Measurements from ENCODE around the gene GTF3C5.
"Not testable (repeated sequence)": the region's sequence is repeated elsewhere in the genome, so short reads cannot be mapped to it uniquely, and the experiment has no call there.

GTF3C5 gene

GRCh38 chr9:133030317-133031129, at the start of gene GTF3C5:
Gene GTF3C5, plus strand, starts transcription at chr9:133030997. Its CDS starts 15 bp downstream, at chr9:133031012.
- in situ Hi-C loops (cut with HindIII; ENCODE audit: low sequenced_read_pairs), result no loop called here

DNA sequence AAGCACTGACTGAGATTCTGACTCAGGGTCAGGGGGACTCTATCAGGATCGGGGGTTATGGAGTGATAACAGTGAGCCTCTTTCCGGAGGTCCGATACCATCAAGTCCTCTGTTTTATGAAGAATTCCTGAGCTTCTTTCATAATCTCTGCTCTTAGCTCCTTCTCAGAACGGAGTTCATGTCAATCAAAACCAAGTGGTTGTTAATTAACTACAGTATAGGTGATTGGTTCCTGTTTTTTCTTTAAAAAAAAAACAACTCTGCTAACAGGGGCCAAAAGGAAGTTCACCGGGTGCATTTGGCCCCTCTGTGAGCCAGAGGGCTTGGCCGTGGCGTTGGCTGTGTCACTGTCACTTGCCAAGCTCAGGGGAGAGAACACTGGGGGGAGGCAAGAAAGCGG, 48.3 kb upstream of the GTF3C5 start:
- in situ Hi-C loops (cut with HindIII; ENCODE audit: low sequenced_read_pairs), result no loop called here

- in situ Hi-C loops (cut with HindIII; ENCODE audit: low sequenced_read_pairs), result no loop called here
Observed at GRCh38 chr9:132983491-132984201, 47.2 kb upstream of the GTF3C5 start.

- in situ Hi-C loops (cut with HindIII; ENCODE audit: low sequenced_read_pairs), result no loop called here
Observed at GRCh38 chr9:132984202-132985070, 46.4 kb upstream of the GTF3C5 start.

GRCh38 chr9:132985071-132985350, 45.8 kb upstream of the GTF3C5 start:
- in situ Hi-C loops (cut with HindIII; ENCODE audit: low sequenced_read_pairs), result no loop called here

DNA sequence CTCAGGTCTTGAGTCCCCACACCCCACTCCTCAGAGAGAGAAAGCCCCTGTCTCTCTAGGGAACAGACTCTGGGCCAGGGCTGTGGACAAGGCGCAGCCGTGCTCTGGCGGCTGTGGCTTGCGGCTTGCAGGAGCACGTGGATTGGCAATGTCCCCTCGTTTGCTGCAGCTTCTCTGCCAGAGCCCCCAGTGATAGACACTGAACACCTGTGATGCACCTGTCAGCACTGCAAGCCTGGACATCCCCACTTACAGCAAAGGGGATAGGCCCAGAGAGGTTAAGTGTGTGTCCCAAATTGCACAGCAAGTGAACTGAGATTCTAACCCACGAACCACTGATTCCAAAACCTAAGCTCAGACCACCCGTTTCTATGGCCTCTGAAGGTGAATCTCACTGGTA, 45.3 kb upstream of the GTF3C5 start:
- in situ Hi-C loops (cut with HindIII; ENCODE audit: low sequenced_read_pairs), result no loop called here

GRCh38 chr9:132986114-132986513, 44.7 kb upstream of the GTF3C5 start:
- in situ Hi-C loops (cut with HindIII; ENCODE audit: low sequenced_read_pairs), result no loop called here

GRCh38 chr9:132986640-132987620, 43.9 kb upstream of the GTF3C5 start:
- in situ Hi-C loops (cut with HindIII; ENCODE audit: low sequenced_read_pairs), result no loop called here

GRCh38 chr9:132988244-132989013, 42.4 kb upstream of the GTF3C5 start:
- in situ Hi-C loops (cut with HindIII; ENCODE audit: low sequenced_read_pairs), result no loop called here

GRCh38 chr9:132989014-132989310, 41.8 kb upstream of the GTF3C5 start:
- in situ Hi-C loops (cut with HindIII; ENCODE audit: low sequenced_read_pairs), result no loop called here

DNA sequence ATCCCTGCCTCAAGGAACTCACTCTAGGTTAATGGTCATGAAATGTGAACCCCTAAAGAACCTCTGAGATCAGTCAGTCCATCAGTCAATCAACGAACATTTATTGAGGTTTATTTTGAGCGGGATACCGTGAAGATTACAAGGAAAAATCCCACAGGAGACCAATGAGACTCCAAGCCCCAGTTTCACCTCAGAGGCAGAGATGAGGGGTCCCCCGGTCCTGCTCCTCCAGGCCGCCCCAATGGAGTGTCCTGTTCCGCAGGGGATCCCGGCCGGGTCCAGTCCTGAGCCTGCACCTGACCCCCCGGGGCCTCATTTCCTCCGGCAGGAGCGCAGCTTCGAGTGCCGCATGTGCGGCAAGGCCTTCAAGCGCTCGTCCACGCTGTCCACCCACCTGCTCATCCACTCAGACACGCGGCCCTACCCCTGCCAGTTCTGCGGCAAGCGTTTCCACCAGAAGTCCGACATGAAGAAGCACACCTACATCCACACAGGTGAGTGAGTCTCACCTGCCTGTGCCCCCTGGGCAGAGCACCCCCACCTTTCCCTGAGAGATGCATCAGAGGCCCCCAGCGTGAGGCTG, 41.3 kb upstream of the GTF3C5 start:
- in situ Hi-C loops (cut with HindIII; ENCODE audit: low sequenced_read_pairs), result no loop called here

DNA sequence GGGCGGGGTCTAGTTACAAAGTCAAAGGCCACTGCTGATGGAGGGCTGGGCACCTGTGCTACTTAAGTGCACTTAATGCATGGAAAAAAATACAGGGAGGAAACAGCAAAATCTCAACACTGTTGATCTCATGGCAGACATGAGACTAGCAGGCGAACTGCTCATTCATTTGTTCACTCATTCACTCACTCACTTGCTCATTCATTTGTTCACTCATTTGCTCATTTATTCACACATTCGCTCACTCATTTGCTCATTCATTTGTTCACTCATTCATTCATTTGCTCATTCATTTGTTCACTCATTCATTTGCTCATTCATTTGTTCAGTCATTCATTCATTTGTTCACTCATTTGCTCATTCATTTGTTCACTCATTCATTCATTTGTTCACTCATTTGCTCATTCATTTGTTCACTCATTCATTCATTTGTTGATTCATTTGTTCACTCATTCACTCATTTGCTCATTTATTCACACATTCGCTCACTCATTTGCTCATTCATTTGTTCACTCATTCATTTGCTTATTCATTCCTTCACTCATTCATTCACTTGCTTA, 40.7 kb upstream of the GTF3C5 start:
- in situ Hi-C loops (cut with HindIII; ENCODE audit: low sequenced_read_pairs), result not testable (repeated sequence)

- in situ Hi-C loops (cut with HindIII; ENCODE audit: low sequenced_read_pairs), result no loop called here
Observed at GRCh38 chr9:132990781-132991180, 40.0 kb upstream of the GTF3C5 start.

DNA sequence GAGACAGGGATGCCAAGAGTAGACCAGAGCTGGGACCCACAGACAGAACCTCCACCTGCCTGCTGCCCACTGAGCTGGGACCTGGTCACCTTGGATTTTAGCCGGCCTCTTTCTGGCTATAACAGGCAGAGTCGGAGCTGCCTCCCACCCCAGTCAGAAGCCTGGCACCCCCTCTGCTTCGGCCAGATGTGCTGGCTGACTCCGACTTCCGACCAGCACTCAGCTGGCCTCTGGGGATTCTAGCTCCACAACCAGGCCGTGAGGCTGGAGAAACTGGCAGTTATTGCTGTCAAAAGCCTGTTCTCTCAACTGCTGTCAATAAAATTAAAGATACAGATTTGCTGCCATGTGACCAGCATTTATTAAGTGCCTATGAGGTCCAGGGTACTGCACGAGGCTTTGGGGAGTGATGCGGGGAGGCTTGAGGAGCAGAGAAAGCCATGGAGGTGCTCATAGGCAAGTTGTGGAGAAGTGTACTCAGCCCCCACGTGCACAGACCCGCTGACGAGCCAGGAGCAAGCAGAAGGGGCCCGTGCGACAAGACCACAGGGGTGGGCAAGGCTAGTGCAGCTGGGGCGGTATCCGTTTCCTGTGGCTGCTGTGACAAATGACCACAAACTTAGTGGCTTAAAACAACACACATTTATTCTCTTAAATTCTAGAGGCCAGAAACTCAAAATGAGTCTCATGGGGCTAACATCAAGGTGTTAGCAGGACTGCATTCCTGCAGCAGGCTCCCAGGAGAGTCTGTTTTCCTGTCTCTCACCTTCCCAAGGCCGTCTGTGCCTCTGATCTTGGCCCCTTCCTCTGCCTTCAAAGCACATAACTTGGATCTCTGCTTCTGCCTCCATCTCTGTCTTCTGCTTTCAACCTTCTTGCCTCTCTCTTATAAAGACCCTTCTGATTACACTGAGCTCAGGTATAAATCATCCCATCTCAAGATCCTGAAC, 39.2 kb upstream of the GTF3C5 start:
- in situ Hi-C loops (cut with HindIII; ENCODE audit: low sequenced_read_pairs), result no loop called here

DNA sequence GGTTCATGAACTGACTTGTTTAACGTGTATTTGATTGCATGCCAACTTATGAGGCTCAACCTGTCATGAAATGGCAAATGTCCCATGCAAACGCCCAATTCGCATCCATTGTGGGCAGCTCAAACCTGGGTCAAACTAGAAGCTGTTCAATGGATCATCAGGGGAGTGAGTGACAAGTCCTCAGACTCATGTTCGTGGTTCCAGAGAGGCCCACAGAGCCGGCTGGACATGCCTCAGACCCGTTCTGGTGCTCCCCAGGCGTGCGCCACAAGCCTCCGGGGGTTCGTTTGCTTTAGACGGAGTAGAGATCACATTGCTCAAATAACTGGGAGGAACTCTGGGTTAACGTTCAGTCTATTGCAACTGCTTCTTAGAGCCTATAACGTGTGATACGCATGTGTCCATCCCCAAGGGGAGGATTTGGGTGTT, 37.3 kb upstream of the GTF3C5 start:
- in situ Hi-C loops (cut with HindIII; ENCODE audit: low sequenced_read_pairs), result no loop called here

DNA sequence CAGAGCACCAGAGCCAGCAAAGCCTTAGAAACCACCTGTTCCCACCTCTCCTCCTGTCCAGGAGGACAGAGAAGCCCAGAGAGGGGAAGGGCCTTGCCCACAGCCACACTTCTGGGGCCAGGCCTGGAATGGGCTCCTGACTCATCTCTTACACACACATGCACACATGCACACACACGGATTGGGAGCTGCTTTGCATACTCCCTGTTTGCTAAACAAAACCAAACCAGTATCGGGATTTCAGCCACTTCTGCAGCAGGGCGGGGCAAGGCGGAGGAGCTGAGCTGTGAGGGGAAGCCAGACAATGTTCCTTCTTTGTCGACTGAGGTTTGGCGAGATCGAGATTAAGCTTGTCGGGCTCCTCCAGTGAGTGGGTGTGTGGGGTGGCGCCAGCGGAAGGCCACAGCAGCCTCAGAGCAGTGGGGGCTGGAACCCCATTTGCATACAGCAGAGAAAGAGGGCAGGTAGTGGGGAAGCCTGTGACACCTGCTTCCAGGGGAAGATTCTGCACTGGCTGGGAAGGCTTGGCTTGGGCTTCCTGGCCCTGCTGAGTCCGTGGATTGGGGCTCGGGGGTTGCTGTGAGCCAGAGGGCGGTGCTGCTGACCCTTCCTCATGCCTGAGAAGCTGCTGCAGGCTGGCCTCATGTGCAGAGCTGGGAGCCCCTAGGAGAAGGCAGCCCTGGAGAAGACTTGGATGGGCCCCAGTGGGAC, 36.2 kb upstream of the GTF3C5 start:
- in situ Hi-C loops (cut with HindIII; ENCODE audit: low sequenced_read_pairs), result no loop called here

DNA sequence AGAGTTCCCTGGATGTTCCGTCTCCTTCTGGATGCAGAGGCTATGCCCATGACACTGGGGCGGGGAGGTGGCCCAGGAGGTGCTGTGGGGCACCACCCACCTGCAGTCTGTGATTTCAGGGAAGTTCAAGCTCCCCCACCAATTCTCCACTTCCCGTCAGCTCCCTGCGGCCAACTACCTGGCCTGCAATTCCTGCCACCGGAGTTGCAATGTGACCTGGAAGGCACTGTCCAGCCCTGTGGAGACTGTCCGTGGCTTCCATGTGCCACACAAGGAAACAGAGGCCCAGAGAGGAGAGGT, 35.7 kb upstream of the GTF3C5 start:
- in situ Hi-C loops (cut with HindIII; ENCODE audit: low sequenced_read_pairs), result no loop called here

DNA sequence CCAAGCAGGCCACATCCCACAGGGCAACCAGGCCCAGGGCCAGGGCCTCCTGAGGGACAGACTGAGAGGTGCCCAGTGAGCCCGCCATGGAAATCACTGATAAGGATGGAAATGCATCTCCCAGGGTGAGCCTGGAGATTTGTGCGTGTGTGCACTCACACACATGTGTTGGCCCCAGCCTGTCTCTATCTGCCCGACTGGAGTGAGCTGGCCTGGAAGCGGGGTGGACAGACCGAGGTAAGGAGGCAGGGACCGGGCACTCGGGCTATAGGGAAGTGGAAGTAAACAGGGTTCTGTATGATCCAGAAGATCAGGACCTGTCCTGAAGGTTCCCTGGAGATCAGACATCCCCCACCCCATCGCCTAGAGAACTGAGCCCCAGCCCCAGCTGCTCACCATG, 34.9 kb upstream of the GTF3C5 start:
- in situ Hi-C loops (cut with HindIII; ENCODE audit: low sequenced_read_pairs), result no loop called here
